Renal cortical epithelial cell (primary cell): ENCODE measurements around the gene MSANTD3. TPM values are rescaled to one million over a fixed set of nuclear protein-coding genes. Genes with fewer than 3 reads are reported as not detected.

ENCODE experiments used
- total RNA-seq: library from RNA; depleted of rRNA; stranded (reverse); fragments of >200 nt; gene quantifications from 2 replicates; pipeline ENCODE4 v1.2.3, GENCODE V29; 2014

MSANTD3 gene
- total RNA-seq, 1 donor from 2014 or later = 55.1 TPM

Other genes with a start within 250 kb of the MSANTD3 start
- 29.3 and 35.3 TPM in 2 replicates for gene TEX10, start 74.2 kb upstream of the MSANTD3 start, total RNA-seq
- 3.5 and 4.3 TPM in 2 replicates for gene TMEFF1, start 46.0 kb downstream of the MSANTD3 start, total RNA-seq
- gene CAVIN4, start 150.9 kb downstream of the MSANTD3 start, total RNA-seq = 0.69 and 1.6 TPM in 2 replicates